CD4-positive, alpha-beta T cell treated with Interleukin-15 for 4 hours (primary cell): ENCODE measurements around the gene PTH1R.
A peak's percentile ranks its signal among the peaks of the same experiment; 100 is the strongest.

ENCODE experiments used
- DNase-seq: peaks from one replicate; pipeline ENCODE4 v3.0.0-alpha.2; 2020; ENCODE audit warnings: low spot score

The PTH1R gene

DNA sequence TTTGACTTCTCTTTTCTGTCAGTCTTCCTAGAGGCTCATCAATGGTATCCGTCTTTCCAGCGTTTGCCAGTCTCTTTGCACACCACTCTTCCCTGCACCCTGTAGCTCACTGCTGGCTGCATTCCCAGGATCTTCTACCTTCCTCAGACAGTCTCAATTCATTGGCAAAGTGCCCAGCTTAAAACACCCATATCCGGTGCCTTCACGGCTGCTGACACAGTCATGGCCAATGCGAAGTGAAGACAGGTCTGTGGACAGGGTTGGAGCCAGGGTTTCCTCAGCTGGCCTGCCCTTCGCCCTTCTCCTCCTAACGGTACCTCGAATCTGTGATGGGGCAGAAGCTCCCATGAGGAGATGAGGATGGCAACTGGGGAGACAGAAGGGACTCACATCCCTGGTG is 36.1 kb downstream of the PTH1R start:
- DNase-seq = no peak

DNA sequence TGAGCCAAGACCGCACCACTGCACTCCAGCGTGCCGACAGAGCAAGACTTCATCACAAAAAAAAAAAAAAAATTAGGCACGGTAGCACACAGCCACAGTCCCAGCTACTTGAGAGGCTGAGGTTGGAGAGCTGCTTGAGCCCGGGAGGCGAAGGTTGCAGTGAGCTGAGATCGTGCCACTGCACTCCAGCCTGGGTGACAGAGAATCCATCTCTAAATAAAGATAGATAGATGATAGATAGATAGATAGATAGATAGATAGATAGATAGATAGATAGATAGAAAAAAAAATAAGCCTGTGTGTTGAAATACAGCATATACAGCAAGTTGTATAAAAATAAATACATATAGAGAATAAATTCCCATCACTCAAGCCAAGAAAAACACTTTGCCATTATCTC is 37.3 kb downstream of the PTH1R start:
- no peak for DNase-seq

DNA sequence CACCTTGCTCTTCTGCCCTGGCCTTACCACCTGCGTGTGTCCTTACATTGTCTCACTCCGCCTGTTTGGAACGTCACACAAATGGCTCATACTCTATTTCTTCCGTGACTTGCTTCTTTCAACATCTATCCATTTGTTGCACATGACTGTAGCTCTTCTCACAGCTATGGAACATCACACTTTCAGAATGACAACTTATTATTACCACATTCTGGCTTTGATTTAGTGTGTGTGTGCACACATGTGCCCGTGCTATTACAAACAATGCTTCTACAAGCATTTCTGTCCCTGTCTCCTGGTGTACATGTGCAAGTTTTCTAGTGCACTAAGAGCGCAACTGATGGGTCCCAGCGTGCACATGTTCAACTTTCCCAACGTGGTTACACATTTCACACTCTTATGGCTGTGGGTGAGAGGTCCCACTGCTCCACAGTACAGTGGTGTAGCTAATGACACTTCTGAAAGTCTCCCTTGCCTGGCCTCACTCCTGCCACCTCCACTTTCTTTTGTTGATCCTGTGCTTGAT is 37.8 kb downstream of the PTH1R start:
- DNase-seq = no peak

DNA sequence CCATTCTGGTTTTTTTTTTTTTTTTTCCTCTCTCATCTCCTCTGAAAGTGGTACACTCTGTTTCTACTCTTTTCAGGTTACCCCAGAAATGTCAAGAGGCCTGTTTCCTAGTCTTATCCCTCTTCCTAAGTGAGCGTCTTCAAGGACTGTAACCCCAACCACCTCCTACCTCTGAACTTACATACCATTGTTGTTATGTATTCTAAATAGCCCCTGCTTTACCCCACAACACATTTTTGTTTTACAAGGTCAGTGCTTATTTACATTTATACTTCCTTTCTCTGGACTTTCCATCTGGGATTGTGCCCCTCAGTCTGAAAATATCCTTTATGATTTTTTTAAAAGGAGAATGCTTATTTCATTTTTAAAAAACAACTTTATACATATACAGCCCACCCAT is 38.8 kb downstream of the PTH1R start:
- DNase-seq = no peak

DNA sequence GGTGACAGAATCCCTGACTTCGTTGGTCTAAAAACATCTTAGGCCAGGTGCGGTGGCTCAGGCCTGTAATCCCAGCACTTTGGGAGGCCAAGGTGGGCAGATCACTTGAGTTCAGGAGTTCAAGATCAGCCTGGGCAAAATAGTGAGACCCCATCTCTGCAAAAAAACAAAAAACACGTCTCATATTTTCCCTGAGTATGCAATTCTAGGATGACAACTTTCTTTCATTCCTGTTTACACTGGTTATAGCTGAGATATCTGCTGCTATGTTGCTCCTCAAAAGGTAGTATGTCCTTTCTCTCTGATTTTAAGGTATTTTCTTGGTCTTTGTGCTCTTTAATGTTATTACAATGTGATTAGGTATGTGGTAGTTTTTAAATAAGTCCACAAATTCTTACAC is 39.3 kb downstream of the PTH1R start:
- DNase-seq = no peak

DNA sequence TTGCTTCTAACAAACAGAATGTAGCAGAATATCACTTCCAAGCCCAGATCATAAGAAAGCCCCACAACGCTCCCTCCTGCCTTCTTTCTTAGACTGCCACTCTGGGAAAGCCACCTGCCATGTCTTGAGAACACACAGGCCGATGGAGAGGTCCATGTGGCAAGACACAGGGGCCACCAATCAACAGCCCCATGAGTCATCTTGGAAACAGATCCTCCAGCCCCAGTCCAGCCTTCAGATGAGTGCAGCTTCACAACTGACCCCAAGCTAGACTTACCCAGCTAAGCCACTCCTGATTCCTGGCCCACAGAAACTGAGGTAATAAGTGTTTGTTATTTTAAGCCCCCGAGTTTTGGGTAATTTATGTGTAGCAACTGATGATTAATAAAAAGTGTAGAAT is 39.7 kb downstream of the PTH1R start:
- DNase-seq = no peak

DNA sequence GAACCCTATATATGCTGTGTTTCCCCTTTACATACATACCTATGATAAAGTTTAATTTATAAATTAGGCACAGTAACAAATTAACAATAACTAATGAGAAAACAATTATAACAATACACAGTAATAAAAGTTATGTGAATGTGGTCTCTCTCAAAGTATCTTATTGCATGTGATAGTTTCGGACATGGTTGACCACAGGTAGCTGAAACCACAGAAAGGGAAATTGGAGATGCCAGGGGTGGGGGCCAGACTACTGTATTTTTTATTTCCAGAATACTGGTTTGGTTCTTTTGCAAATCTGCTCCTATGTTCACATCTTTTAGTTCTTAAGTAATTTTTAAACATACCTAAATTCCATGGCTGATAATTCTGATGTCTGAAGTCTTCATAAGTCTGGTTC is 40.7 kb downstream of the PTH1R start:
- DNase-seq = no peak

DNA sequence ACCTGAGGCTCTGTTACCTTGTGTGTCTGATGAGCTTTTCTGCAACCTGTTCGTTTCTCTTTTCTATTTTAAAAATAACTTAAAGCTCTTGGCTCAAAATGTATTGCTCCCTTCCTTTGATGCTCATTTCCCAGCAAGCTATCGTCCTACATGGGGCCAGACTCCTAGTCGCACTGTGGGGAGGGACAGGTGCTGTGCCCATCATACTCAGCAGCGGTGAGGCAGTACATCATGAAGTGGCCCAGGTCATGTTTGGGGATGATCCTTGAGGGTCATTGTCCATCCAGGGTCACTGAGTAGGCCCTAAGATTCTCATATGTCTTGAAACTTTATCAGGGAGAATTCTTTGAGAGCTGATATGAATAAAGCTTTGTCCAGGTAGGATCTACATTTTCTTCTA is 41.1 kb downstream of the PTH1R start:
- DNase-seq = no peak

DNA sequence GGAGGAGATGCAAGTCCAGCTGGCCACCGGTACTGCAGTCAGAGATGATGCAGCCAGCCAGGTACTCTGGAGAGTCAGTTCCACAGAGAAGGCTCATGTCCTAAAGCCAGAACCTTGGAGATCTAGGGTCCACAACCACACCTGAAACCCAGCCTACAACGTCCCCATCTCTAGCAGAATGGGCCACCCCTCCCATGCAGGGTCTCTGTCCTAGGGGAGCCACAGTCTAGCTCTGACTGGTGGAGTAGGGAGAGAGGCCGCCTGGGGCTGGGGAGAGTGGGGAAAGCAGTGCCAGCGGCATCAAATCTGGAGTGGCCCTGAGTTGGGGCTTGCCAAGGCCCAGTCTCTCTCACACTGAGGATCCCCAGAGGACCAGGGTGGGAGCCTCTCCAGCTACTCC is 43.5 kb downstream of the PTH1R start:
- DNase-seq = no peak

DNA sequence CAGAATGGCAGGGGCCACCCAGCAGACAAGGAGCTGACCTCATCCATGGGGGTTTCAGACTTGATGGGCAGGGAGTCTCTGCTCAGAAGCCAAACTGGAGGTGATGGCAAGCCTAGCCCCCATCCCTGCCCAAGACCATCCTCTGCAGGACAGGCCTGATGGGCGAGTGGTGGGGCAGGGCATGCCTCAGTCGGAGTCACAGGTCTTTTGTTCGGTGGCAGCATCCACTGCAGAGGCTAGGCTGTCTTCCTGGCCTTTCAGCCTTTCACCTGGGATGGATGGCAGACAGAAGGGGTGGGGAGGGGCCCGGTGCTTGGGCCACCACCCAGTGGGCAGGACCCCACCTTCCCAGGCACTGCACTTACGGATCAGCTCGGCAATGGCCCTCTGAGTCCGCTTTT is 44.4 kb downstream of the PTH1R start:
- no peak for DNase-seq

DNA sequence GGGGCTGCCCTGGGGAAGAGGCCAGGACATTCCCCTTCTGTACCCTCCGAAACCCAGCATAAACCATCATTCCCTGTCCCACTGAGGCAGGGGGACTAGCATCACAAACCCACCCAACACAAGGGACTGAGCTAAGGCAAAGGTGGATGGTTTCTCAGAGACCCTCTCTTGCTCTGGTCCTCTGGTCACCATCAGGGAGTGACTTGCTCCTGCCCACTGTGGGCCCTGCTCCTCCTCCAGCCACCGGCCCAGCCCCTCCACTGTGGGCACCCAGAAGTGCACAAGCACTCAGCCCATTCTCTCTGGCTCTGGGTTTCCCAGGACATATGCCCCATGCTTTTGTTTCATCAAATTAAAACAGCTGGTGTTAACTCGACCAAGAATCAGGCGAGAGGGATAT is 44.9 kb downstream of the PTH1R start:
- no peak for DNase-seq

DNA sequence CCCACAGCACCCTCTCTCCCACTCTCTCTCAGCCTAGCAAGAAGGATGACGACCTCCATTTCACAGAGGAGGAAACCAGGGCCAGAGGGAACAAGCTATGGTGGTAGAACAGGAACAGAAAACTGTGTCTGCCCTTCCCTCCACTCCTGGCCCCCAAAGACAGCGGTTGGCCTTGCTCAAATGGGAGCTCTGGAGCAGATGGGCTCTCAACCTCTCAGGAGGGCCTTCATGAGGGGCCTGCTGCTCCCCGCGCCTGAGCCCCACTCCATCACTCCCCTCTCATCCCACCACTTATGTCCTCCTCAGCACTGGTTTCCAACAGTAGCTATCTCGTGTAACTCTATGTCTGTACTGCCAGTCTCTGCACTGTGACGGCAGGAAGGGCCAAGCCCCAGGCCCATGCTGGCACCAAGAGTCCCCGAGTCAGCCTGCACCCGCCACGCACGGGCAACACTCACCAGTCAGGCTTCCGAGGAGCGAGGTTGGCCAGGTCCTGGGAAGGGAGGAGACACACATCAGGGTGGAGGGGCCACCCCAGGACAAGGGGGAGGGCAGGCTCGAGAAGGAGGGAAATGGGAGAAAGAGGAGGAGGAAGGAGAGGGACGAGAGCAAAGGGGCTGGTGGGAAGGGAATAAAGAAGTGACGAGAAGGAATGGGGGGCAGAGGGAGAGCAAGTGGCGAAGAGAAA is 45.5 kb downstream of the PTH1R start:
- no peak for DNase-seq

DNA sequence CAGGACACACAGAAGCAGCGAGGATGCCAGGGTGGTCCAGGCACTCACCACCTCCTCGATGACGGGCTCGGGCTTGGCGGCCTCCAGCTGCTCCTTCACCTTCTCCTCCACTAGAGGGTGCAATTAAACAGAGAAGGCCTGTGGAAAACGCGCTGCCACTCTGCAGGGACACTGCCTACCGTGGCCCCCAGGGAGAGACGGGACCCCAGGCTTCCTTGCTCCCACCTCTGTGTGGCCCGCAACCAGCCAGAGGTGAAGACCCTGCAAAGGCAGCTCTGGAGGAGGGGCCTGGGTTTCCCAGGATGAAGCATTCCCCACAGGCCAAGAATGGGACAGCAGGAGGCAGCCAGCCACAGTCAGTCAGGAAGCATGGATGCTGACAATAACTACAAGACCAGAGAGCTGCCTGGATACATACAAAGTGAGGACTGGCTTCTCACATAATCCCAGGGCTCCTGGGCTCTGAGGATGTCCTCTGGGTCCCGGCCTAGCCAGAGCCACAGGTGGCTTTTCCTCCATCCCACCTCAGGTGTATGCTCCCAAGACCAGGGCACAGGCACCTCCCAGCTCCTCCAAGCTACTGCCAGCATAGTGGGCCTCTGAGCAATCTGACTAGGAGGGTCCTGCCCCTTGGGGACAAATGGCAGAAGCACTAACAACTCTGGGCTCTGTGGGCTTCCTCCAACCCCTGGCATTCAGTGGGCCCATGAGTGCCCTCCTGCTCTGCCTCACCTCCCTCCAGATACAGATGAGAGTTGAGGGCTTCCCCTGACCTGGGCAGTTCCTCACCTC is 46.2 kb downstream of the PTH1R start:
- DNase-seq = peak; percentile 57

DNA sequence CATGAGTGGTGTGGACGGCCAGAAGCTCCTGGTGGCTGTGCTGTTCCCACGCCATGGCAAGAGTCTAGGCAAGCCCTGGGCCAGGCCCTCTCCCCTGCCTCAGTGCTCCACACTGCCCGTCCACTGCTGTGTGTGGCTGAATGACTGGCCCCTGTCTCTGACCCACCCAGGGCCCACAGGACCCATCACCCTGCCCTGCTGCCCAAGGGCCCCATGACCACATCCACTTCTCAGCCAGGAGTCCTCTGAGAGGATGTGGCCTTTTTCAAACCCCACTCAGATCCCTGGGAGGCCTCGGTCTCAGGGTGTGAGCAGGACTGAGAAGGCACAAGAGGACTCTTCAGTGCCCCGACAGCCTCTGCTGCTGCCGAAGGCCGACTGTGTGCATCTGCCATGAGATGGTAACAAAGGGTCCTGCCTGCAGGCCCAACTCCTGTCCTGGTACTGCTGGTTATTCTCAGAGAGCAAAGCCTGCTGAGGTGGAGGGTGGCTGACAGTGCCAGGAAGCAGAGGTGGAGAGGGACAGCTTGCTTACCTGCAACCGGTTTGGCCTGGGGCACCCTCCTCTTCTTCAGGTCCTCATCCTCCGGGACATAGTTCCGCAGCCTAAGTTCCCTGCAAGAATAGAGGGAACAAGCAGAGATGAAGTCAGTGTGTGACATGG is 47.5 kb downstream of the PTH1R start:
- DNase-seq = no peak

DNA sequence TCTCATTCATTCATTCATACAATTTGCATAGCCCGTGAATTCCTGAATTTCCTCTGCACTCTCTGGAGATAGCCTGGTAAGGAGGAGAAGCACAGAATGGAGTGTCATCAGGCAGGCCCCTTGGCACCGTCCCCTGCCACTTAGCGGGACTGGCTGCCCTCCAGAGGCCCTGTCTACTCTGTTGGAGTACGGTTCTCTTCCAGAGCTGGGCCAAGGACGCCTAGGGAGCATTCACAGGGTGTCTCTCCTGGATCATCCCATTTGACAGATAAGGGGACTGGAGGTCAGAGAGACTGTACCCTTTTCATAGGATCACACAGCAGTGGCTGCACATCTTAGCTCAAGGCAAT is 48.0 kb downstream of the PTH1R start:
- DNase-seq = no peak

DNA sequence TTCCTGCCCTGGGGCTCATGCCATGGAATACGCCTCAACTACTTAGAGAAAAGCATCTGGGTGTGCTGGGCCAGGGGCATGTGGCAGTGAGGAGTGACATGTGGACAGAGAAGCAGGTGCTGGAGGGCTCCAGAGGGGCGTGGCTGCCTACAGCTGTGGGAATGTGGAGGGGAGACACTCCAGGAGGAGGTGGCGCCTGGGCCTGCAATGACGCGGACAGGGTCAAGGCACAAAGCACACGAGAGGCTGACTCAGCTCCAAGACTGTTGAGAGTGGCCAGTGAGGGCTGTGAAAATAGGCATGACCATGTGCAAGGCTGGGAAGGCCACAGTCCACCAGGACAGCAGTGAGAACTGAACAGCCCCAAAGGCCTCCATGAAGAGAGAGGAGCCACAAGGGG is 48.5 kb downstream of the PTH1R start:
- no peak for DNase-seq

DNA sequence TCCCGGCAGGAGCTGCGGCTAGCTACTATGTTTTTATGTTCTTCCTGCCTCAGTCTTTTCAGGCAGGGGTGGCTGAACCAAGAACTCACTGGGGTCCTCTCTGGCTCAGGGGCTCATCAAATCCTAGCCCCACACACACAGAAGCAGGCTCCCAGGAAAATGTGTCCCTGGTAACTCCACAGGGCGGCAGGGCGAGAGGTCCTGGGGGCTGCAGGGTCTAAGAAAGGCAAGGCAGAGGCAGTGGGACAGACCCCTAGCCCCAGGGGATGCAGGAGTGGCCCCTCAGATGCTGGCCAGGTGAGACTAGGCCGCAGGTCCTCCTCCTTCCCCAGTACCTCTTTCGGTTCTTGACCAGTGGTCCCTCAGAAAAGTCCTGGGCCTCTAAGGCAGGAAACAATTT is 48.9 kb downstream of the PTH1R start:
- no peak for DNase-seq

DNA sequence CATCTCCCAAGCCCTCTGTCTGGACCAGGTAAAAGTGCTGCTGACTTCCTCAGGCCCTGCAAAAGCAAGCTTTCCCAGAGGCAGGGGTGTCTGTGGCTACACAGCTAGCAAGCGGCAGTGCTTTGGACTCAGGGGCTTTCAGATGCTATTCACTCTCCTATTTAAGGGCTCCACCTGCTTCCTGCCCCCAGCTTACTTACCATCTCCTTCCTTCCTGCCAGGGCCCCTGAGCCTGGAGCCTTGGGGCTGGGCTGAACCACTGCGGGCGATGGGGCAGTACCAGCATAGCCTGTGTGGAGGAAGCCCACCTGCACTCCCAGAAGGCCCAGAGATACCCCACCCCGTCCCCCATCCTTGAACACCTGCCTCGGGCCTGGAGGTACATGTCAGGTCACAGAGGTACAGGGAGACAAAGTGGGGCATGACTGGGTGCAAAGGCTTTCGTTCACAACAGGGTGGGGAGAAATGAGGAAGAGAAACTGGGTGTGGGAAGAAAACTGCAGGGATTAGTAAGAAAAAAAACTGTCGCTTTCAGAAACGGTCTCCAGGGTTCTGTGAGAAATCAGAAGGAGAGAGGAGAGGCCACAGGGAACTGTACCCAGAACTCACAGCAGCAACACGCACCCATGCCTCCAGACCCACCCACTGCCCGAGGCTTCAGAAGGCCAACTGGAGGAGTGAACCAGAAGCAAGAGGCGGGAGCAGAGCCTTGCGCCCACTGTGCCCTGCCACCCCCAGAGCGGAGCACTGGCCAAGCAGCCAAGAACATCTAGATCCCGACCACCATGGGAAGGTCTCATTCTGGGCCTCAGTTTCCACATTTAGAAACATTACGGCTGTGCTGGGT is 49.6 kb downstream of the PTH1R start:
- peak; percentile 19 for DNase-seq

DNA sequence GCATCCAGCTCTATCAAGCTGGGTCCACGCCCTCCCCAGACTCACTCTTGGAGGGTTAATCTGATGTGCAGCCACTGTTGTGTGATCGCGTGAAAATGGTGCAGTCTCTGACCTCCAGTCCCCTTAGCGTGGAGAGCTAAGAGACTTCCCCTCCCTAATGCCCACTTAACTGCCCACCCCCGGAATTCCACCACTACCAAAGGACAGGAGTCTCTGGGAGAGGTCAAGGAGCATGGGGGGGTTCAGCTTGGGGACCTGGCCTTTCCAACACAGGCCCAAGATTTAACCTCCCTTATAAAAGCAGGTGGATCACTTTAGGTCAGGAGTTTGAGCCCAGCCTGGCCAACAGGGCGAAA is 50.2 kb downstream of the PTH1R start:
- no peak for DNase-seq

DNA sequence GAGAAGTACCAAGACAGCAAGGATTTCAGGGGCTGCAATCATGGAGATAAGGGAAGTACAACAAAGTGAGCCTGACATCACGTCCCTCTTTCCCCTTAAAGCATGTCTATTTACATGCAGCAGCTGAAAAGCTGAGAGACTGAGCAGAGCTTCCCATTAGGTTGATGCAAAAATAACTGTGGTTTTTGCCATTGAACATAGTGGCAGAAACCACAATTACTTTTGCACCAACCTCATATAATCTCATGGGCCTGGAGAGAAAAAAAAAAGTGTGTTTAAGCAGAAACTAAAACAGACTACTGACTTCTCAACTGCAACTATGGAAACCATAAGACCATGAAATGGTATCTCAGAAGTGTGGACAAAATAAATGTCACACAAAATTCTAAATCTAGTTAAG is 50.8 kb downstream of the PTH1R start:
- peak; percentile 30 for DNase-seq

DNA sequence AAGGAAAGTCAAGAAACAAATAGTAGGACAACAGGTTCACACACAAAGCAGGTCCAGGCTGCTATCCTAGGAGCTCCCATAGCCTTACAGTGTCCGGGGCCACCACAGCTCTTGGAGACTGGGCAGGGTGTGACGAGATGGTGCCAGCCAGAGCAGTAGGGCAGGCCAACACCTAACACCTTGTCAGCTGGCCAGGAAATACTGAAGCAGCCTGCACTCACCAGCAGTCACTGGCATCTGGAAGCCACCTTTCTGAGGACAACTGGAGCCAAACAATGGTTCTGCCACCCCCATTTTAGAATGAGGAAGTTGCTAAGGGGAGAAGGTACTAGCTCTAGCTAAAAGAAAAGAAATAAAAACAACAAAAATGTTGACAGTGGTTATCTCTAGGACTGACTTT is 51.8 kb downstream of the PTH1R start:
- DNase-seq = no peak

DNA sequence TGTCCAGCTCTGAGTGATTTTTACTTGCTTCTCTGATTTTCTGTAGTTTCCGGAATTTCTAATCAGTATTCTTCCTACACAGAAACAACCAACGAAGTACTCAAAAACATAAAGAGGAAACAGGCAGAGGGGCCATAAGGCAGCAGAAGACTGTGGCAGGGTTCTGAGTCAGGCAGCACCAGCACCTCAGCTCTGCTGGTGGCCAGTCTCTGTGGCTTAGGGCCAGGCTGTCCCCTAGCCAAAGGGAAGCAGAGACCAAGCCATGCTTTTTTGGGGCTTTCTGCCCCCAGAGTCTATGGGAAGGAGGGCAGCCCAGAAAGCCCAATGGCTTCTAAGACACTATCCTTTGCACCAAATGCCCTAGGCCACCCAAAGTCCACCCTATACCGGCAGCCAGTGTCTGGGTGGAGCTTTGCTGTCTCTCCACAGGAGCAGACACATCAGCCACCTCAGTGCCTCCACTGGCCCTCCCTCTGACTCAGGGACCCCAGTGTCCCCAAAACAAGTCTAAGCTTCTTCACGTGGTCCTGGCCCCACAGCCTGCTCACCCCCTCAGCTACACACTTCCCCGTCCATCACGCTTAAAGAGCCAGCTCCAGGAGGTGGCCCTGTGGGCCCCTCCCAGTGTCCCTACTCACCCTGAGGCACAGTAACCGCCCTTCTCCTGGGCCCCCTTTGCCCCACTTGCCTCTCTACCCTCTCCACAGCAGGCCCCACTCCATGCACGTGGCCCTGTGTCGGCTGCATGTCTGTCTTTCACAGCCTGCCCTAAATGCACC is 52.8 kb downstream of the PTH1R start:
- DNase-seq = no peak
